Body of pancreas (tissue), 4 donors: ENCODE results near the gene LDLRAD3.

Experiments
- CTCF ChIP-seq, 7 experiments: fragments of 450-650 bp in 4 of 7; fragments of 200-600 bp in 3 of 7; sonication (generic) in 3 of 7; IDR thresholded peaks; one replicate each; pipeline ENCODE4 v1.5.1; 2016 to 2019; ENCODE audit warnings: antibody characterized with exemption in 7 of 7
- POLR2A ChIP-seq, 3 donors: fragments of 450-650 bp; IDR thresholded peaks; one replicate each; pipeline ENCODE4 v1.6.1; 2016; ENCODE audit warnings: antibody characterized with exemption in 3 of 3, mild to moderate bottlenecking in 2 of 3

- TF ChIP-seq CTCF (IDR thresholded peaks at IDR 0.05), result no peak
- no peak for TF ChIP-seq POLR2A (IDR thresholded peaks at IDR 0.05)
Observed at GRCh38 chr11:36073411-36074203, 129.7 kb downstream of the LDLRAD3 start.
